ENCODE measurements around the gene ACTRT3.

Gene ACTRT3

GRCh38 chr3:169769287-169770181 is at the start of gene ACTRT3 (continued):
- TF ChIP-seq, protein P1, sequence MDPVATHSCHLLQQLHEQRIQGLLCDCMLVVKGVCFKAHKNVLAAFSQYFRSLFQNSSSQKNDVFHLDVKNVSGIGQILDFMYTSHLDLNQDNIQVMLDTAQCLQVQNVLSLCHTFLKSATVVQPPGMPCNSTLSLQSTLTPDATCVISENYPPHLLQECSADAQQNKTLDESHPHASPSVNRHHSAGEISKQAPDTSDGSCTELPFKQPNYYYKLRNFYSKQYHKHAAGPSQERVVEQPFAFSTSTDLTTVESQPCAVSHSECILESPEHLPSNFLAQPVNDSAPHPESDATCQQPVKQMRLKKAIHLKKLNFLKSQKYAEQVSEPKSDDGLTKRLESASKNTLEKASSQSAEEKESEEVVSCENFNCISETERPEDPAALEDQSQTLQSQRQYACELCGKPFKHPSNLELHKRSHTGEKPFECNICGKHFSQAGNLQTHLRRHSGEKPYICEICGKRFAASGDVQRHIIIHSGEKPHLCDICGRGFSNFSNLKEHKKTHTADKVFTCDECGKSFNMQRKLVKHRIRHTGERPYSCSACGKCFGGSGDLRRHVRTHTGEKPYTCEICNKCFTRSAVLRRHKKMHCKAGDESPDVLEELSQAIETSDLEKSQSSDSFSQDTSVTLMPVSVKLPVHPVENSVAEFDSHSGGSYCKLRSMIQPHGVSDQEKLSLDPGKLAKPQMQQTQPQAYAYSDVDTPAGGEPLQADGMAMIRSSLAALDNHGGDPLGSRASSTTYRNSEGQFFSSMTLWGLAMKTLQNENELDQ (tag by site-specific recombination; IDR thresholded peaks at IDR 0.05; ENCODE audit: low read depth): no peak
- no peak for TF ChIP-seq ZNF404 (tag by site-specific recombination; IDR thresholded peaks at IDR 0.05)
- no peak for TF ChIP-seq ZBTB21 (tag by site-specific recombination; IDR thresholded peaks at IDR 0.05)
- no peak for TF ChIP-seq ZNF221 (tag by site-specific recombination; IDR thresholded peaks at IDR 0.05; ENCODE audit: borderline replicate concordance)
- TF ChIP-seq ZNF10 (tag by site-specific recombination; IDR thresholded peaks at IDR 0.05): no peak
- TF ChIP-seq ZNF114 (tag by site-specific recombination; IDR thresholded peaks at IDR 0.05): no peak
- TF ChIP-seq ZNF2 (tag by site-specific recombination; IDR thresholded peaks at IDR 0.05): 0 out of 2 replicates have a peak, but pooled peaks have one; percentile 48
- TF ChIP-seq GLIS1 (tag by site-specific recombination; IDR thresholded peaks at IDR 0.05): peak; percentile 89
- no peak for TF ChIP-seq HOXD13 (CRISPR knock-in tag; IDR thresholded peaks at IDR 0.05; ENCODE audit: borderline replicate concordance)
- no peak for TF ChIP-seq ZNF701 (tag by site-specific recombination; IDR thresholded peaks at IDR 0.05)
- peak; percentile 59; the same call in 1 of the 2 replicates for TF ChIP-seq ZNF202 (tag by site-specific recombination; IDR thresholded peaks at IDR 0.05; ENCODE audit: borderline replicate concordance)
- peak; percentile 37; the same call in 1 of the 2 replicates for TF ChIP-seq ZNF324 (tag by site-specific recombination; IDR thresholded peaks at IDR 0.05)
- no peak for TF ChIP-seq ZNF132 (tag by site-specific recombination; IDR thresholded peaks at IDR 0.05; ENCODE audit: borderline replicate concordance)
- TF ChIP-seq ZSCAN30 (tag by site-specific recombination; IDR thresholded peaks at IDR 0.05): peak; percentile 41; the same call in 1 of the 2 replicates
- TF ChIP-seq ZNF580 (tag by site-specific recombination; IDR thresholded peaks at IDR 0.05): no peak
- no peak for TF ChIP-seq BCL6B (tag by site-specific recombination; IDR thresholded peaks at IDR 0.05)
- TF ChIP-seq ZNF548 (tag by site-specific recombination; IDR thresholded peaks at IDR 0.05): no peak
- TF ChIP-seq MZF1 (tag by site-specific recombination; IDR thresholded peaks at IDR 0.05; ENCODE audit: borderline replicate concordance): no peak
- no peak for TF ChIP-seq SALL2 (tag by site-specific recombination; IDR thresholded peaks at IDR 0.05; ENCODE audit: borderline replicate concordance)
- TF ChIP-seq ZNF654 (tag by site-specific recombination; IDR thresholded peaks at IDR 0.05; ENCODE audit: low read depth): no peak
- TF ChIP-seq ZNF544 (tag by site-specific recombination; IDR thresholded peaks at IDR 0.05): no peak
- TF ChIP-seq ZNF16 (tag by site-specific recombination; IDR thresholded peaks at IDR 0.05; ENCODE audit: low read depth): no peak
- peak; percentile 89 for TF ChIP-seq IKZF3 (tag by site-specific recombination; IDR thresholded peaks at IDR 0.05)
- TF ChIP-seq ZBTB11 (tag by site-specific recombination; conservative IDR thresholded peaks at IDR 0.05; ENCODE audit: low read depth): peak; percentile 87
- no peak for TF ChIP-seq ZNF184 (tag by site-specific recombination; IDR thresholded peaks at IDR 0.05)
- TF ChIP-seq REST (tag by site-specific recombination; IDR thresholded peaks at IDR 0.05): 0 out of 2 replicates have a peak, but pooled peaks have one; percentile 39
- no peak for TF ChIP-seq ZNF585B (tag by site-specific recombination; IDR thresholded peaks at IDR 0.05)
- peak; percentile 93 for TF ChIP-seq ZBTB8A (tag by site-specific recombination; IDR thresholded peaks at IDR 0.05)
- TF ChIP-seq YY2 (tag by site-specific recombination; IDR thresholded peaks at IDR 0.05): no peak

Measured in HEK293 (cell line).